IMR-90 (cell line): ENCODE data around the gene RIOK1. TPM values are rescaled to one million over a fixed set of nuclear protein-coding genes. Genes with fewer than 3 reads are reported as not detected.

Source experiments
- ATAC-seq: fragments of 200-7000 bp; cut with Tn5 transposase; 2 replicates; pipeline ENCODE4 v1.9.1; 2020; ENCODE audit warnings: low read depth, mild to moderate bottlenecking, moderate library complexity
- BruUV-seq: library from RNA; stranded (reverse); fragments of 400-500 nt; replicated peaks from 2 replicates; lab custom pipeline; 2021; lab: Mats Ljungman, UMichigan
- CTCF ChIA-PET: fragments of 300-600 bp; formaldehyde crosslinking; extraction: SDS; loops from one replicate; lab custom pipeline; 2021; ENCODE audit warnings: antibody characterized with exemption; lab: Yijun Ruan, JAX
- POLR2A ChIA-PET: fragments of 300-600 bp; sonication (Branson Sonifier 250); formaldehyde crosslinking; loops from one replicate; lab custom pipeline; 2022; ENCODE audit warnings: antibody characterized with exemption; ENCODE audit not compliant: unreplicated experiment; lab: Charles Lee
- DNase-seq: peaks from one replicate; pipeline ENCODE4 v3.0.0; 2013
- H2AFZ ChIP-seq: replicated peaks from 2 replicates; pipeline ENCODE3; 2013; ENCODE audit warnings: low read length, mild to moderate bottlenecking; ENCODE audit not compliant: poor library complexity
- H2AK5ac ChIP-seq: 2 replicates; pipeline ENCODE4 v1.6.1; 2013; ENCODE audit warnings: low read depth, low read length, inconsistent platforms
- H2AK9ac ChIP-seq: replicated peaks from 2 replicates; pipeline ENCODE3; 2013; ENCODE audit warnings: mild to moderate bottlenecking, low read depth, low read length, moderate library complexity; ENCODE audit not compliant: poor library complexity
- H2BK120ac ChIP-seq: 2 replicates; pipeline ENCODE4 v1.6.1; 2013; ENCODE audit warnings: low read depth, low read length, inconsistent platforms
- H2BK15ac ChIP-seq: 3 replicates; pipeline ENCODE4 v1.6.1; 2013; ENCODE audit warnings: low read depth, low read length, inconsistent platforms
- H2BK20ac ChIP-seq: 2 replicates; pipeline ENCODE4 v1.6.1; 2013; ENCODE audit warnings: low read depth, mild to moderate bottlenecking, inconsistent platforms, low read length, moderate library complexity
- H2BK5ac ChIP-seq: 2 replicates; pipeline ENCODE4 v1.6.1; 2013; ENCODE audit warnings: mild to moderate bottlenecking, low read depth, low read length, inconsistent platforms; ENCODE audit not compliant: poor library complexity, severe bottlenecking
- H3K14ac ChIP-seq: replicated peaks from 2 replicates; pipeline ENCODE4 v1.6.1; 2013; ENCODE audit warnings: low read depth, low read length, inconsistent platforms
- H3K18ac ChIP-seq: 2 replicates; pipeline ENCODE4 v1.6.1; 2013; ENCODE audit warnings: low read depth, low read length, control low read depth
- H3K23ac ChIP-seq: 2 replicates; pipeline ENCODE4 v1.6.1; 2013; ENCODE audit warnings: low read depth, low read length, inconsistent platforms
- H3K27ac ChIP-seq: 2 replicates; pipeline ENCODE4 v1.5.1; 2013; ENCODE audit warnings: mild to moderate bottlenecking, control low read depth, low read length; ENCODE audit not compliant: insufficient read depth
- H3K27me3 ChIP-seq: 2 replicates; pipeline ENCODE4 v1.6.1; 2013; ENCODE audit warnings: low read length; ENCODE audit not compliant: control insufficient read depth, insufficient read depth
- H3K36me3 ChIP-seq: 2 replicates; pipeline ENCODE4 v1.6.1; 2013; ENCODE audit warnings: low read length, mixed read lengths; ENCODE audit not compliant: control insufficient read depth, insufficient read depth
- H3K4ac ChIP-seq: 2 replicates; pipeline ENCODE4 v1.6.1; 2013; ENCODE audit warnings: low read depth, low read length, inconsistent platforms
- H3K4me1 ChIP-seq: 2 replicates; pipeline ENCODE4 v1.6.1; 2013; ENCODE audit warnings: low read length, mixed read lengths; ENCODE audit not compliant: control insufficient read depth, insufficient read depth
- H3K4me2 ChIP-seq: 2 replicates; pipeline ENCODE4 v1.6.1; 2013; ENCODE audit warnings: low read depth, mild to moderate bottlenecking, control low read depth, low read length, moderate library complexity
- H3K4me3 ChIP-seq: 2 replicates; pipeline ENCODE4 v1.5.1; 2013; ENCODE audit warnings: low read depth, mild to moderate bottlenecking, control low read depth, low read length, moderate library complexity; ENCODE audit not compliant: insufficient read depth
- H3K56ac ChIP-seq: 2 replicates; pipeline ENCODE4 v1.6.1; 2013; ENCODE audit warnings: low read length, inconsistent platforms; ENCODE audit not compliant: insufficient read depth; ENCODE audit errors: extremely low read depth
- H3K79me1 ChIP-seq, 2 experiments: 2 replicates each; pipeline ENCODE4 v1.6.1; 2013; ENCODE audit warnings: low read length in 2 of 2, inconsistent platforms in 1 of 2, low read depth in 1 of 2
- H3K9ac ChIP-seq: 2 replicates; pipeline ENCODE4 v1.6.1; 2013; ENCODE audit warnings: low read depth, low read length, control low read depth
- H3K9me1 ChIP-seq: 2 replicates; pipeline ENCODE4 v1.6.1; 2013; ENCODE audit warnings: low read length, inconsistent platforms; ENCODE audit not compliant: insufficient read depth
- H3K9me3 ChIP-seq: 2 replicates; pipeline ENCODE4 v1.6.1; 2013; ENCODE audit warnings: low read length; ENCODE audit not compliant: control insufficient read depth, insufficient read depth
- H4K20me1 ChIP-seq: 2 replicates; pipeline ENCODE4 v1.6.1; 2013; ENCODE audit warnings: low read length, inconsistent platforms; ENCODE audit not compliant: insufficient read depth
- H4K5ac ChIP-seq: 2 replicates; pipeline ENCODE4 v1.6.1; 2013; ENCODE audit warnings: mild to moderate bottlenecking, low read depth, low read length, control low read depth
- H4K8ac ChIP-seq, 2 experiments: 2 replicates each; pipeline ENCODE4 v1.6.1; 2013; ENCODE audit warnings: low read depth in 2 of 2, low read length in 2 of 2, control low read depth in 1 of 2, inconsistent platforms in 1 of 2
- H4K91ac ChIP-seq: 2 replicates; pipeline ENCODE4 v1.6.1; 2013; ENCODE audit warnings: low read depth, low read length, inconsistent platforms; ENCODE audit not compliant: insufficient read depth
- FOS ChIP-seq: fragments of 150-350 bp; IDR thresholded peaks from 2 replicates; pipeline ENCODE4 v1.6.1; 2016; ENCODE audit warnings: low read depth, low read length
- MAFK ChIP-seq: IDR thresholded peaks from 2 replicates; pipeline ENCODE4 v1.6.1; 2012; ENCODE audit warnings: low read depth, low read length, improper control_type of control experiment
- RFX5 ChIP-seq: IDR thresholded peaks from 2 replicates; pipeline ENCODE4 v1.8.0; 2012; ENCODE audit warnings: low read depth, mild to moderate bottlenecking, low read length, moderate library complexity
- WGBS, 2 experiments: methylation state at CpG; one replicate each; pipeline versions ENCODE4 v1.1.5 to v1.1.7; 2013; ENCODE audit warnings: missing lambda C conversion rate in 2 of 2; ENCODE audit not compliant: insufficient read length in 1 of 2; ENCODE audit errors: extremely low coverage in 2 of 2; 5-methylcytosine and 5-hydroxymethylcytosine counted together
- dilution Hi-C: fragments of 300-500 bp; cut with HindIII; formaldehyde crosslinking; loops from one replicate; pipeline ENCODE4 v1.14.3; 2018; ENCODE audit warnings: low sequenced_read_pairs; ENCODE audit not compliant: unreplicated experiment
- in situ Hi-C: fragments of 300-500 bp; cut with MboI; formaldehyde crosslinking; loops from 3 replicates; pipeline ENCODE4 v1.14.3; 2019; ENCODE audit warnings: low sequenced_read_pairs, inconsistent platforms, mixed read lengths
- intact Hi-C: fragments of 100-400 bp; cut with micrococcal nuclease; formaldehyde crosslinking; loops from 2 replicates; pipeline ENCODE4 v1.10.0; 2022
- polyA plus RNA-seq, 3 experiments: library from polyadenylated mRNA; depleted of rRNA; stranded (reverse); fragments of >200 nt; gene quantifications; 2 replicates each; pipeline ENCODE4 v1.2.3, GENCODE V29; 2012; ENCODE audit warnings: low replicate concordance in 1 of 3
- total RNA-seq: library from RNA; depleted of rRNA; stranded (reverse); fragments of >200 nt; gene quantifications from 2 replicates; pipeline ENCODE4 v1.2.3, GENCODE V29; 2012

Gene RIOK1
- total and polyA plus RNA-seq, 2 of the 4 experiments (the other 2 are of a cell fraction) = 17.0 to 17.8 TPM

- DNase-seq (no peak), ATAC-seq (no peak)
- Histone ChIP-seq H3K9me1 (no peaks in the 10 kb centered on the region), H3K23ac (no peak overlapping the region), H2AK5ac (no peak overlapping the region), H3K9me3 (no peaks in the 10 kb centered on the region), H4K8ac (no peak overlapping the region), H3K79me1 (no peaks in the 10 kb centered on the region), H3K56ac (no peak overlapping the region), H3K4me2 (no peak overlapping the region), H4K5ac (no peak overlapping the region), H3K4me1 (no peaks in the 10 kb centered on the region), H4K91ac (no peak overlapping the region), H3K27me3 (peaks cover 7% of the 10 kb centered on the region), H3K4ac (no peak overlapping the region), H2BK15ac (no peak overlapping the region), H2AFZ (no peak overlapping the region), H3K14ac (no peak overlapping the region), H2BK20ac (no peak overlapping the region), H4K20me1 (no peaks in the 10 kb centered on the region), H3K18ac (no peak overlapping the region), H3K4me3 (no peak overlapping the region), H2BK5ac (no peak overlapping the region), H2AK9ac (no peak overlapping the region), H3K9ac (no peak overlapping the region), H2BK120ac (no peak overlapping the region), H3K27ac (no peak overlapping the region), H3K36me3 (no peaks in the 10 kb centered on the region)
- POLR2A ChIA-PET = no interaction called here
- no CpG with 5 or more reads among the region's 3 CpGs for WGBS, 2 experiments
- TF ChIP-seq MAFK = no peak
- TF ChIP-seq FOS = no peak
- no peak for TF ChIP-seq RFX5
- BruUV-seq = no TSS peak
- CTCF ChIA-PET = no interaction called here
- intact Hi-C loops = no loop called here
- dilution Hi-C loops = no loop called here
- in situ Hi-C loops = no loop called here
Measured at GRCh38 chr6:7341271-7341670, 48.3 kb upstream of the RIOK1 start.
